ENCODE measurements around the gene EHD3.

Gene EHD3

GRCh38 chr2:31294196-31294595 is 60.2 kb downstream of the EHD3 start:
- no peak for DNase-seq (ENCODE audit: low spot score)

- DNase-seq (ENCODE audit: low spot score), result no peak
Measured at GRCh38 chr2:31296641-31297287, 62.8 kb downstream of the EHD3 start.

- DNase-seq (ENCODE audit: low spot score), result no peak
Measured at GRCh38 chr2:31297751-31298150, 63.8 kb downstream of the EHD3 start.

- no peak for DNase-seq (ENCODE audit: low spot score)
Measured at GRCh38 chr2:31299547-31299946, 65.6 kb downstream of the EHD3 start.

DNA sequence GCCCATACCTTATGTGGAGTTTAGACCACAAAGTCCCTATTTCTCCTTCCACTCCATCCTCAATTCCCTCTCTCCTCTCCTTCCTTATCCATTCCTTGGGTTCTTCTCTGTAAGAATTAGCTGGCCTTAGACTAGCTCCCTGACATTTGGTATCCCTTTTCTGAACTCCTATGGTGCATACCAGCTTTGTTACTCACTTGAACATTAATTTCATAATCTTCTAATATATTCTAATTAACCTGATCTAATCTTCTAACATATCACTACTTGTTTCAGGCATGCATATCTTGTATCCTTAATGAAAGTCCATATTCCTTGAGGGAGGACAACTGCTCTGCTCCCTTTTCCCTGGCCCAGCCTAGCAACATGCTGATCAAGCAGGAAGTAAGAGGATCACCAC is 66.4 kb downstream of the EHD3 start:
- DNase-seq (ENCODE audit: low spot score), result no peak

GRCh38 chr2:31302940-31303563 is 69.1 kb downstream of the EHD3 start:
- DNase-seq (ENCODE audit: low spot score), result no peak

DNA sequence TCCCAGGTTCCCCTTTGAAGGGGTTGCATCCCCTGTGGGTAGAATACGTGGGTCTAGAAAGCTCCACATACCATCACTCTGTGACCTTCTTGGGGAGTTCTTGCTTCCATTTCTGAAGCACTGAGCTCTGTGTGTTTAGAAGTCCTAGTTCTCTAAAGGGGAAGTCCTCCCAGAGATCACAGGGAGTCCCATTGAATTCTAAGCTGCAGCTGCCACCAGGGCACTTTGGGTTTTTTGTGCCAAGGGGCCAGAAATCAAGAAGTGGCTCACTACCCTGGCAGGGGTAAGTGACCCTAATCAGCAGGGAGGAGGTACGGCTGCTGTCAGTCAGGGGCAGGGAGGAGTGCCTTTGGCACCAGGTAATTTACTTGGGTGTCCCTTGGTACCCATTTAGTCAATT is 70.9 kb downstream of the EHD3 start:
- no peak for DNase-seq (ENCODE audit: low spot score)

GRCh38 chr2:31312898-31313297 is 78.9 kb downstream of the EHD3 start:
- DNase-seq (ENCODE audit: low spot score), result no peak

GRCh38 chr2:31314761-31315160 is 80.8 kb downstream of the EHD3 start:
- no peak for DNase-seq (ENCODE audit: low spot score)

GRCh38 chr2:31317396-31317795 is 83.4 kb downstream of the EHD3 start:
- no peak for DNase-seq (ENCODE audit: low spot score)

- DNase-seq (ENCODE audit: low spot score), result no peak
Measured at GRCh38 chr2:31318361-31319336, 84.7 kb downstream of the EHD3 start.
